Activated CD4-positive, CD25-positive, alpha-beta regulatory T cell treated with anti-CD3 and anti-CD28 coated beads, Interleukin-2, amount 50 U/mL, for 72 hours (primary cell): ENCODE data around the gene RINT1.
A peak's percentile ranks its signal among the peaks of the same experiment; 100 is the strongest.
"Not testable (repeated sequence)": the region's sequence is repeated elsewhere in the genome, so short reads cannot be mapped to it uniquely, and the experiment has no call there.

Source experiments
- DNase-seq: peaks from one replicate; pipeline ENCODE4 v3.0.0; 2021

RINT1 gene

DNA sequence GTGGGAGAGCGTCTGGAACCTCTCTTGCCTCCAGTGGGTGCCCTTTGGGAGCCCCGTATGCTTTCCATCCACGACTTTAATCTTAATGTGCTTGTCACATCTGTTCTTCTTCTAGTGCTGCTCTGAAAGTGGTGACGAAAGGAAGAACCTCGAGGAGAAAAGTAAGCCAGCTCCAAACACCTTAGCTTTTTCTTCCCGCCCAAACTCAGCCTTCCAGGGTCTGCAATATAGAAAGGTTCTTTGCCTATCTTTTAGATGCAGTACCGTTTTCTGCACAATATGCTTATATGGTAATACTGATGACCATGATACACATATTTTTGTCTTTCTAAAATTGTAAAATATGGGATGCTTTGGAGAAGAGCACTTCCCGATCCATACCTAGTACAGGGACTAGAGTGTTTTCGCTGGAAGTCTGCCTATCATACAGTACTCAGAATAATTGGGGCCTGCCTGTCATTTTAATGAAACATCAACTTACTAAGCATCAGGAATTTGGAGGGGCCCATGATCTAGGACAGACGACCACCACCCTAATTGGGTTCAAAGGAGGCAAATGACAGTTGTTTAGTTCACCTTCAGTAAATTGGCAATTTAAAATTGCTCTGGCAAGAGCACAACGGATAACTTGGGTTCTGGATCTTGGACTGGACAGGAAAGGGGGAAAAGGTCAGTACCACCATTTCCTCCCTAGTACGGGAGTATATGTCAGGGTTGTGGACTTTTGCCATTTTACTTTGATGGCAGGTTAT, 884 bp downstream of the RINT1 start:
- DNase-seq: no peak

GRCh38 chr7:105538339-105538738, 6.3 kb downstream of the RINT1 start:
- DNase-seq: no peak

GRCh38 chr7:105559926-105560325, 27.9 kb downstream of the RINT1 start:
- DNase-seq: no peak

- DNase-seq: no peak
Measured at GRCh38 chr7:105565190-105565589, 33.2 kb downstream of the RINT1 start.

- DNase-seq: no peak
Measured at GRCh38 chr7:105567024-105567423, 35.0 kb downstream of the RINT1 start.

GRCh38 chr7:105567821-105568220, 35.8 kb downstream of the RINT1 start:
- no peak for DNase-seq

DNA sequence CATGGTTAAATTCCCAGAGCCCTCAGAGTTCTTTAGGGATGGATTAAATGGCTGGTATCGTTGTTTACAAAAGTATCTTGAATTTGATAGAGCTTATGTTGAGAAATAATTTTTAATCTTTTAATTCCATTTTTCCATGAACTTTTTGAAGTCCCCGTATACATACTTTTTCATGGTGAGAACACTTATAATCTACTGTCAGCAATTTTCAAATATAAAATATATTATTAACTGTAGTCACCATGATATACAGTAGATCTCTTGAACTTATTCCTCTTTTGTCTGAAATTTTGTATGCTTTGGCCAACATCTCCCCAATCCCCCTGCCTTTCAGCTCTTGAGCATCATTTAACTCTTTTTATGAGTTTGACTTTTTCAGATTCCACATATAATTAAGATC, 39.9 kb downstream of the RINT1 start:
- no peak for DNase-seq

DNA sequence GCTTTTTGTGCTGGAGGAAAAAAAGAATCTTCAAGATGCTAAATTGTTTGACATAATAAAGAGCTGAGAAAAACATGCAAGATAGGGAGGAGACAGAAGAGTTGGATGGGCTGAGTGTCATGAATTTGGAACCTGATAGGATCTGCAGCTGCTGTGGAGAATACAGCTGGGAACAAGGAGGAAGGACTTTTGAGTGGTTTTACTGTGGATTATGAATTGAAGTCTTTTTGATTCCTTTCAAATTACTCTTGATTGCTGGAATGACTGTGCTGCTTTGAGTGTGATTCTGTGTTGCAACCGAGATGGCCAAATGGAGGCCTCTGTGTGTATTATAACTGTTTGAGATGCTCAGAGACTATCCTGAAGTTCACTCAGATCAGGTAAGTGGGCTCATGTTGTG, 45.2 kb downstream of the RINT1 start:
- DNase-seq: no peak

- DNase-seq: no peak
Measured at GRCh38 chr7:105578496-105578895, 46.5 kb downstream of the RINT1 start.

GRCh38 chr7:105580022-105580740, 48.2 kb downstream of the RINT1 start:
- DNase-seq: no peak

DNA sequence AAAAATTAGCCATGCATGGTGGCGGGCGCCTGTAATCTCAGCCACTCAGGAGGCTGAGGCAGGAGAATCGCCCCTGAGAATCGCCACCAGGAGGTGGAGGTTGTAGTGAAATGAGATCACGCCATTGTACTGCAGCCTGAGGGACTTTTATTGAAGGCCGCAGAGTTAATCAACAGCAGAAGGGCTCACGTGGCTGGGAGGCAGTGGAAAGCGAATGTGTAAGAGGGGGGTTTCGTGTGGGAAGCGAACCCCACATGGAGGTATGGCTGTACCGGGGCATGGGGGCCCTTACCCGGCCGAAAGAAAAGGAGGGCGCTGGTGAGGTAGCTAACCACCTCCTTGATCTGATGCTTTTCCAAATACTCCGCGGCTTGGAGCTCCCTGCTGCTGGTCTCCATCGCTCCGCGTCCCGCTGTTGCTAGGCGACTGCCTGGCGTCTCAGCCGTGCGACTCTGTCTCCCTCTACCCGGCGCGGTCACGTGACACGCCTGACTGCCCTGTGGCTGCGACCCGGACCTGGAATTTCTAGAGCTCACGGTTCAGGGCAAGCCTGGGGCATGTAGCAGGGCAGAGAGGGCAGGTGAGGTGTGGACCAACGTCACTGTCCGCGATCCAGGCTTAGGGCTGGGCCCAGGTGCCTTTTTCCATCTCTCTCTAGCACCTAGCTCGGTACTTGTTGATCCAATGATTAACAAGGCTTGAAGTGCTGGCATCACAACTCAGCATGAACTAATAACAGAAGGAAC, 49.2 kb downstream of the RINT1 start, which contains the start of gene EFCAB10:
Gene EFCAB10, minus strand, starts transcription at position 428 of the 746 bp plus-strand sequence. Its CDS starts 30 bp downstream, at position 398.
- DNase-seq: peak; percentile 50

DNA sequence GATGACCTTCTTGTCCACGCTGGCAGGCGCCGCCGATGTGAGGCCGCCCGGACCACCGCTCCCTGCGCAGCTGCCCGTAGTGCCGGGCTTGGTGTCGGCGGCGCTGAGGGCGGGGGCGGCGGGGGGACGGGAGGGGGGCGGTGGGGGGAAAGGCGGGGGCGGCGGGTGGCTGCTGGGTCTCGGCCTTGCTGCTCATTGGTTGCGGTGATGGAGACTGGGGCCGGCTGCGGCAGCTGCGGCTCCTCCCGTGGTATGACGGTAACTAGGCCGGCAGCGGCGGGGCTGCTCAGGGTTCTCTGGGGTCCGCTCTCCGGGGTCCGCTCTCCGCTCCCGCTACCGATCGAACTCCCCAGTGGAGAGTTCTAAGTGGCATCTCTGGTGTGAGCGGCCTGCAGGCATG, 51.1 kb downstream of the RINT1 start:
- DNase-seq: no peak

- no peak for DNase-seq
Measured at GRCh38 chr7:105584165-105584564, 52.2 kb downstream of the RINT1 start.

DNA sequence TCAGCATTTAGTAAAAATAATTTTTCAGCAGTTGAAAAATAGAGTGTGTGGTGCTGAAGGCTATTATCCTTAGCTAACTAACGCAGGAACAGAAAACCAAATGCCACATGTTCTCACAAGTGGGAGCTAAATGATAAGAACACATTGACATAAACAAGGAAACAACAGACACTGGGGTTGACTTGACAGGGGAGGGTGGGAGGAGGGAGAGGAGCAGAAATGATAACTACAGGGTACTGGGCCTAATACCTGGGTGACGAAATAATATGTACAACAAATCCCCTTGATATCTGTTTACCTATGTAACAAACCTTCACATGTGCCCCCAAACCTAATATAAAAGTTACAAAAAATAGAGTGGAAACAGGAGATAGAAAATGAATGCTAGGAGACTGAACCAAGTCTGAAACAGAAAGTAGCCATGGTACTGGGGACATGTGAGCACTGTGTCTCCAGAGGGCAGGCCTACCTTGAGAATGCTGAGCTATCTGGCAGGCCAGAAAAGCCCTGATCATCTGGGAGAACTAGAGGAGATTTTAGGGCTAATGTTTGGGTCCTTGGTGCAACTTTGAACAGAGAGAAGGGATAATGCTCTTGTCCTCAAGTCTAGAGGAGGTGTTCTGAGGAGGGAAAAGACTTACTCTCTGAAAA, 54.0 kb downstream of the RINT1 start:
- no peak for DNase-seq

DNA sequence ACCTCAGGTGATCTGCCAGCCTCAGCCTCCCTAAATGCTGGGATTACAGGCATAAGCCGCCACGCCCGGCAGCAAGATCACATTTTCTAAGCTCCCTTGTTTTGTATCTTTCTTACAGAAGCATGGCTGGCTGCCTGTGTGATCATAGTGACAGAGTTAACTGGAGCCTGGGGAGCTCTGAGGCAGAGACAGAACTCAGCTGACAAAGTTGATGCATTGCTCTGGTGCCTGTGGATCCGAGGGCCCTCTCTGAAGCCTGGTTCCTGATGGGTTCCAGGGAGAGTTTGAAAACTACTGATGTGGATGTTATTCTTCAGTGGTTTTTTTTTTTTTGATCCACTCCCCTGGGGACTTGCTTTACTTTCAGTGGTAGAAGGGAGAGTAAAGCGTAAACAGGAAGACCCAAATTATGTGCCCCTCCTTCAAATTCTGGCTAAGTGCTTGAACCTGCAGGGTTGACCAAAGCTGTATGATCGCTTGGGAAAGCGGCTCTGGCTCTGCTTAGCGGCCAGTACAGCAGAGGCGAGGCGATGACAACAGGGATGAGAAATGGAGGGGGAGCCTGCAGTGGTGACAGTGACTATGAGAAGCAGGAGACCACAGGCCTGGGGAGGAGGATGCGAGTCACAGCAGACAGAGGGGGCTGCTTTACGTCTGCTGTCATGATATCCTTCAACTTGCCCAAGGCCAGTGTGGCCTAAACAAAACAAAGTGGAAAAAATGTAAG, 56.1 kb downstream of the RINT1 start:
- no peak for DNase-seq

DNA sequence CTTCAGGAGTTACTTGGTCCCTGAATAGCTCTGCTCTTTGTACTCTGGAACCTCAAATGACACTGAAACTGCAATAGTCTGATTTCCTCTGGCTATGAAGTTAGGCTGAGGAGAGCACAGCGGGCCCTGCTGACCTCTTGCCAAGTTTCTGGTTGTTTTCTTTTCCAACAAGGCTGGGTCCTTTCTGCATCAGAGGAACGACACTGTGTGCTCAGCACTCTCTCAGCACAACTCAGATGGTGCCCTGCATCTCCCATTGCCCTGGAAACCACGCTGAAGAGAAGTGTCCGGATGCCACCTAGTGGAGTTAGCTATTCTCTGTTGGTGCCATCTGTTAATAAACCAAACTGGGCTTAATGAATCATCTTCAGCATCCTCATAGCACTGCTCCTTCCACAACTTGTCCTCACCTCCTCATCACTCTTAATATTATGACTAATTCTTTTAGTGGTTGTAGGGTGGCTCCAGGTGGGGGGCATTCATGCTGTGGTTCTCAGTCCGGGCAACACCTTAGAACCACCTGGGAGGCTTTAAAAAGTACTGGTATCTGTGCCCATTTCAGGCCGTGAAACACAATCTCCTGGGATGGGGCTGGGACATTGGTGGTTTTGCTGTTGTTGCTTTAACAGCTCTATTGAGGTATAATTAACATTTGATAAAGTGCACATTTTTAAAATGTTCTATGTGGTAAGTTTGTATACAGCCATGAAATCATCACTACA, 57.5 kb downstream of the RINT1 start:
- DNase-seq: no peak

DNA sequence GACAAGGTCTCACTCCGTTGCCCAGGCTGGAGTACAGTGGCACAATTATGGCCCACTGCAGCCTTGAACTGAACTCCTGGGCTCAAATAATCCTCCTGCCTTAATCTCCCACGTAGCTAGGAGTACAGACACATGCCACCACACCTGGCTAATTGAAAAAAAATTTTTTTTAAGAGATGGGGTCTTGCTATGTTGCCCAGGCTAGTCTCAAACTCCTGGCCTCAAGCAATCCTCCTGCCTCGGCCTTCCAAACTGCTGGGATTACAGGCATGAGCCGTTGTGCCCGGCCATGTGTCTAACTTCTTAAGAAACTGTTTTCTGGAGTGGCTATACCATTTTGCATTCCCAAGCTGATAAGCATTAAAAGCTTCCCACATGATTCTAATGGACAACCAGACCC, 58.8 kb downstream of the RINT1 start:
- DNase-seq: no peak

GRCh38 chr7:105591522-105591921, 59.5 kb downstream of the RINT1 start:
- no peak for DNase-seq

DNA sequence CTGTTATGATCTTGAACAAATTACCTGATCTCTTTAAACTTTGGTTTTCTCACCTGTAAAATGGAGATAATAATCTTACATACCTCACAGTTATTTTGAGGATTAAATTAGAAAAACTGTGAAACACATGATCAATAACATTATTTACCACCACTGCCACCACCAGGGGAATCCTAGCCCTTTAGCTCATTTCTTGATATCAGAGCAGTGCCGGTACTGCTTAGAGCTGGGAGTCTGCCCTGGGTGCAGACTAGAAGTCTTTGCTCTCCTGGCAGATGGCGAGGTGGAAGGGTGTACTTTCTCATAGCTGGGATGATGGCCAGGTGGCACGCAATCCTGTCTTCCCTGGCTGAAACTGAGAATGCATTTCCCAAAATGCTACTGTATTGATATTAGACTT, 62.0 kb downstream of the RINT1 start:
- no peak for DNase-seq

- no peak for DNase-seq
Measured at GRCh38 chr7:105596866-105597265, 64.9 kb downstream of the RINT1 start.

- DNase-seq: not testable (repeated sequence)
Measured at GRCh38 chr7:105599080-105599479, 67.1 kb downstream of the RINT1 start.

- no peak for DNase-seq
Measured at GRCh38 chr7:105599551-105599950, 67.5 kb downstream of the RINT1 start.
